GM12878 (cell line): ENCODE results near the gene FRS3. TPM values are rescaled to one million over a fixed set of nuclear protein-coding genes. Genes with fewer than 3 reads are reported as not detected.

ENCODE experiments used
- ATAC-seq: fragments of 200-7000 bp; cut with Tn5 transposase; 3 replicates; pipeline ENCODE4 v1.9.1; 2020; ENCODE audit warnings: mild to moderate bottlenecking, moderate library complexity
- BruUV-seq: library from RNA; stranded (reverse); fragments of 400-500 nt; replicated peaks from 2 replicates; lab custom pipeline; 2021; lab: Mats Ljungman, UMichigan
- CTCF ChIA-PET: fragments of 300-600 bp; sonication (Branson Sonifier 250); formaldehyde crosslinking; extraction: SDS; loops from one replicate; lab custom pipeline; 2021; ENCODE audit warnings: inconsistent platforms; lab: Yijun Ruan, JAX
- POLR2A ChIA-PET: fragments of 350-600 bp; formaldehyde crosslinking; extraction: SDS; loops from one replicate; lab custom pipeline; 2021; ENCODE audit warnings: inconsistent platforms; lab: Charles Lee
- RAD21 ChIA-PET: fragments of 300-600 bp; sonication (Branson Sonifier 250); formaldehyde crosslinking; loops from one replicate; lab custom pipeline; 2023; ENCODE audit warnings: antibody characterized with exemption; ENCODE audit not compliant: unreplicated experiment; lab: Charles Lee
- SMC1A ChIA-PET: fragments of 300-600 bp; sonication (Branson Sonifier 250); formaldehyde crosslinking; loops from one replicate; lab custom pipeline; 2023; ENCODE audit not compliant: unreplicated experiment, uncharacterized antibody; lab: Charles Lee
- DNase-seq: peaks from one replicate; pipeline ENCODE4 v3.0.0-alpha.2; 2011; ENCODE audit warnings: low read depth, low spot score
- FAIRE-seq: peaks from 3 replicates; lab custom pipeline; 2011; peaks lifted over from hg19 to GRCh38; lab: Jason Lieb, UNC
- H2AFZ ChIP-seq: 2 replicates; pipeline ENCODE4 v1.6.0; 2011; ENCODE audit warnings: low read depth, low read length, control low read depth; ENCODE audit not compliant: control insufficient read depth
- H3K27ac ChIP-seq: 2 replicates; pipeline ENCODE4 v1.5.1; 2011; ENCODE audit warnings: control low read depth; ENCODE audit not compliant: control insufficient read depth, insufficient read depth
- H3K27me3 ChIP-seq, 2 experiments: replicated peaks in 1 of 2; 2 replicates each; pipeline versions ENCODE4 v1.6.0 to v1.6.1; 2011; ENCODE audit warnings: low read length in 1 of 2; ENCODE audit not compliant: control insufficient read depth in 2 of 2, insufficient read depth in 2 of 2
- H3K36me3 ChIP-seq, 2 experiments: 2 replicates each; pipeline ENCODE4 v1.5.1; 2011; ENCODE audit warnings: low read length in 1 of 2; ENCODE audit not compliant: control insufficient read depth in 2 of 2, insufficient read depth in 2 of 2
- H3K4me1 ChIP-seq: 2 replicates; pipeline ENCODE4 v1.6.1; 2011; ENCODE audit warnings: mild to moderate bottlenecking, low read length, moderate library complexity, mixed read lengths; ENCODE audit not compliant: control insufficient read depth, insufficient read depth
- H3K4me2 ChIP-seq: 2 replicates; pipeline ENCODE4 v1.6.0; 2011; ENCODE audit warnings: control low read depth; ENCODE audit not compliant: control insufficient read depth, insufficient read depth
- H3K4me3 ChIP-seq: fragments of 200-600 bp; sonication (generic); 2 replicates; pipeline ENCODE4 v1.5.1; 2016
- H3K79me2 ChIP-seq: 2 replicates; pipeline ENCODE4 v1.6.0; 2011; ENCODE audit warnings: low read length; ENCODE audit not compliant: control insufficient read depth, insufficient read depth
- H3K9ac ChIP-seq: 2 replicates; pipeline ENCODE4 v1.8.0; 2011; ENCODE audit warnings: low read length, control low read depth, mixed read lengths; ENCODE audit not compliant: control insufficient read depth, insufficient read depth
- H3K9me3 ChIP-seq: replicated peaks from 3 replicates; pipeline ENCODE4 v1.5.1; 2011; ENCODE audit warnings: mild to moderate bottlenecking, low read length; ENCODE audit not compliant: control insufficient read depth, insufficient read depth
- H4K20me1 ChIP-seq: 2 replicates; pipeline ENCODE4 v1.6.0; 2011; ENCODE audit not compliant: control insufficient read depth, insufficient read depth
- BACH1 ChIP-seq: fragments of 450-650 bp; IDR thresholded peaks from 2 replicates; pipeline ENCODE4 v1.6.1; 2017; ENCODE audit warnings: mild to moderate bottlenecking, borderline replicate concordance
- BCLAF1 ChIP-seq: fragments of 450-650 bp; IDR thresholded peaks from 2 replicates; pipeline ENCODE4 v1.6.1; 2017; ENCODE audit warnings: antibody characterized with exemption, mild to moderate bottlenecking, moderate library complexity
- BMI1 ChIP-seq: fragments of 450-650 bp; IDR thresholded peaks from 2 replicates; pipeline ENCODE4 v1.6.1; 2016; ENCODE audit warnings: mild to moderate bottlenecking, moderate library complexity, borderline replicate concordance
- EED ChIP-seq: sonication (generic); IDR thresholded peaks from 2 replicates; pipeline ENCODE4 v1.6.1; 2016; ENCODE audit warnings: antibody characterized with exemption, low read depth
- GATAD2B ChIP-seq: fragments of 450-650 bp; conservative IDR thresholded peaks from 2 replicates; pipeline ENCODE4 v1.6.1; 2017; ENCODE audit warnings: low read depth, mild to moderate bottlenecking, moderate library complexity
- MXI1 ChIP-seq: fragments of 150-350 bp; IDR thresholded peaks from 2 replicates; pipeline ENCODE4 v1.6.1; 2011; ENCODE audit warnings: low read depth, mild to moderate bottlenecking, inconsistent platforms, low read length, improper control_type of control experiment
- NR2C1 ChIP-seq: fragments of 450-650 bp; IDR thresholded peaks from 2 replicates; pipeline ENCODE4 v1.6.1; 2017; ENCODE audit warnings: antibody characterized with exemption, mild to moderate bottlenecking, moderate library complexity
- SKIL ChIP-seq: fragments of 450-650 bp; IDR thresholded peaks from 2 replicates; pipeline ENCODE4 v1.6.1; 2017; ENCODE audit warnings: mild to moderate bottlenecking, low read depth, inconsistent platforms; ENCODE audit not compliant: poor library complexity, severe bottlenecking
- SMAD1 ChIP-seq: fragments of 450-650 bp; IDR thresholded peaks from 2 replicates; pipeline ENCODE4 v1.6.1; 2018; ENCODE audit warnings: mild to moderate bottlenecking, low read depth; ENCODE audit not compliant: partially characterized antibody
- SMC3 ChIP-seq: IDR thresholded peaks from 2 replicates; pipeline ENCODE4 v1.6.1; 2011; ENCODE audit warnings: low read length, improper control_type of control experiment, borderline replicate concordance
- TCF12 ChIP-seq: IDR thresholded peaks from 2 replicates; pipeline ENCODE4 v1.6.1; 2011; ENCODE audit warnings: low read depth, mild to moderate bottlenecking, low read length
- ZNF592 ChIP-seq: fragments of 450-650 bp; IDR thresholded peaks from 2 replicates; pipeline ENCODE4 v1.6.1; 2017; ENCODE audit warnings: mild to moderate bottlenecking, moderate library complexity
- WGBS: methylation state at CpG from one replicate; pipeline ENCODE4 v1.1.6; 2016; ENCODE audit warnings: low lambda C conversion rate; ENCODE audit not compliant: insufficient replicate concordance, insufficient coverage; ENCODE audit errors: missing lambda C conversion rate; 5-methylcytosine and 5-hydroxymethylcytosine counted together
- in situ Hi-C: fragments of 300-500 bp; cut with MboI; formaldehyde crosslinking; loops from 9 replicates; pipeline ENCODE4 v1.14.3; 2018; ENCODE audit warnings: mixed read lengths
- intact Hi-C: fragments of 100-400 bp; cut with micrococcal nuclease; formaldehyde crosslinking; loops from one replicate; pipeline ENCODE4 v1.14.2; 2022; ENCODE audit not compliant: unreplicated experiment
- polyA plus RNA-seq, 11 experiments: library from polyadenylated mRNA; depleted of rRNA in 4 of 11; unstranded in 6 of 11; stranded (reverse) in 5 of 11; fragments of >200 nt; fragmentation: Nextera tagmentation in 4 of 11; fragmentation: Illumina TruSeq in 1 of 11; extraction: Ambion mirVana in 4 of 11; extraction: Trizol in 1 of 11; gene quantifications; 1 replicate in 1 of 11; 2 replicates in 10 of 11; pipeline versions ENCODE4 v1.2.1 to v1.2.3, GENCODE V29; 2011 to 2016; ENCODE audit warnings: inconsistent platforms in 2 of 11, missing spikeins in 2 of 11, low read depth in 1 of 11
- total RNA-seq, 4 experiments: library from RNA; depleted of rRNA in 3 of 4; stranded (reverse); fragments of >200 nt in 3 of 4; fragmentation: Illumina TruSeq in 1 of 4; extraction: Trizol in 1 of 4; gene quantifications; 2 replicates each; pipeline versions ENCODE4 v1.2.1 to v1.2.3, GENCODE V29; 2013 to 2021

FRS3 gene
- total and polyA plus RNA-seq, 10 of the 15 experiments (the other 5 are each of a cell fraction or from before 2014, with no cell fraction given), result 0.05 to 3.4 (median 1.5) TPM

GRCh38 chr6:41786451-41787218 is 6.9 kb upstream of the FRS3 start:
- H3K4me1 ChIP-seq, result peaks cover 22% of the 10 kb centered on the region
- CTCF ChIA-PET, result interaction anchor here (0.5 to 8.3 kb wide), 32 partner anchors 8 to 1106 kb away, joined by 3 to 141 read pairs (median 4); partner anchors contain the start of genes BYSL, MED20 and TAF8
- POLR2A ChIA-PET, result interaction anchor here (1.0 to 3.9 kb wide), 10 partner anchors 15 to 262 kb away, joined by 3 to 30 read pairs (median 3); partner anchors contain the start of genes BYSL and MED20
- H3K27ac ChIP-seq, result peak overlapping the region; percentile 93
- H3K4me2 ChIP-seq, result peak overlapping the region; percentile 98
- peaks cover 2 to 18% of the 10 kb centered on the region in 2 experiments; a peak in 3 of 4 replicates for H3K36me3 ChIP-seq
- DNase-seq, result no peak
- peaks cover 25% of the 10 kb centered on the region for H3K79me2 ChIP-seq
- H3K4me3 ChIP-seq, result peak overlapping the region; percentile 100
- peak overlapping the region; percentile 96 for H2AFZ ChIP-seq
- ATAC-seq, result peak; percentile 91
- FAIRE-seq, result no peak
- no peaks in the 10 kb centered on the region for H3K9me3 ChIP-seq
- RAD21 ChIA-PET, result interaction anchor here (0.6 to 5.0 kb wide), 12 partner anchors 8 to 262 kb away, joined by 3 to 80 read pairs (median 4); partner anchors contain the start of genes BYSL, MED20 and USP49
- SMC1A ChIA-PET, result interaction anchor here (1.6 to 5.6 kb wide), 3 partner anchors 134 to 258 kb away, joined by 6 to 54 read pairs (median 20); partner anchors contain the start of genes BYSL and MED20
- no peaks in the 10 kb centered on the region for H4K20me1 ChIP-seq
- in situ Hi-C loops (loop anchor here (5.0 kb wide), 1 partner anchor 256 kb away; no protein-coding TSS in a partner anchor), intact Hi-C loops (loop anchor here (1.0 to 5.0 kb wide), 6 partner anchors 52 to 776 kb away; partner anchors contain the start of genes BYSL, MED20, TFEB and UBR2)
- under 1% methylated on average over 26 of the region's 58 CpGs for WGBS
- H3K9ac ChIP-seq, result peak overlapping the region; percentile 94
- BruUV-seq, result TSS peak; percentile 89
- H3K27me3 ChIP-seq, result no peaks in the 10 kb centered on the region
- TF ChIP-seq ZNF592, result 0 out of 2 replicates have a peak, but pooled peaks have one; percentile 45
- peak; percentile 75 for TF ChIP-seq BACH1
- TF ChIP-seq TCF12, result peak; percentile 33; the same call in 1 of the 2 replicates
- TF ChIP-seq SMC3, result peak; percentile 49; the same call in 1 of the 2 replicates
- no peak for TF ChIP-seq SKIL
- TF ChIP-seq BMI1, result no peak
- no peak for TF ChIP-seq SMAD1
- TF ChIP-seq EED, result no peak
- TF ChIP-seq BCLAF1, result 0 out of 2 replicates have a peak, but pooled peaks have one; percentile 17
- peak; percentile 76; the same call in 1 of the 2 replicates for TF ChIP-seq GATAD2B
- peak; percentile 58 for TF ChIP-seq MXI1
- TF ChIP-seq NR2C1, result peak; percentile 24; the same call in 1 of the 2 replicates
